Keratinocyte (primary cell): Measurements from ENCODE around the gene SLC1A2. TPM values are rescaled to one million over a fixed set of nuclear protein-coding genes. Genes with fewer than 3 reads are reported as not detected.

Experiments
- DNase-seq: peaks from one replicate; pipeline ENCODE4 v3.0.0-alpha.2; 2011; ENCODE audit warnings: low read depth, missing footprints, low spot score
- FAIRE-seq: peaks from 2 replicates; lab custom pipeline; 2011; peaks lifted over from hg19 to GRCh38; lab: Jason Lieb, UNC
- H2AFZ ChIP-seq: 2 replicates; pipeline ENCODE4 v1.6.0; 2012; ENCODE audit warnings: low read length, control low read depth, inconsistent platforms; ENCODE audit not compliant: control insufficient read depth
- H3K27ac ChIP-seq: 2 replicates; pipeline ENCODE4 v1.5.1; 2011; ENCODE audit warnings: low read length; ENCODE audit not compliant: control insufficient read depth, insufficient read depth
- H3K27me3 ChIP-seq: 3 replicates; pipeline ENCODE4 v1.6.0; 2011; ENCODE audit warnings: low read length; ENCODE audit not compliant: control insufficient read depth, insufficient read depth; ENCODE audit errors: extremely low read depth
- H3K36me3 ChIP-seq, 2 experiments: 2 replicates in 1 of 2; 3 replicates in 1 of 2; pipeline ENCODE4 v1.5.1; 2011; ENCODE audit warnings: low read length in 2 of 2, mild to moderate bottlenecking in 1 of 2; ENCODE audit not compliant: control insufficient read depth in 2 of 2, insufficient read depth in 2 of 2; ENCODE audit errors: extremely low read depth in 1 of 2
- H3K4me1 ChIP-seq: 3 replicates; pipeline ENCODE4 v1.5.1; 2011; ENCODE audit warnings: low read length; ENCODE audit not compliant: control insufficient read depth, insufficient read depth; ENCODE audit errors: extremely low read depth
- H3K4me2 ChIP-seq: 3 replicates; pipeline ENCODE4 v1.6.0; 2011; ENCODE audit warnings: low read depth, low read length; ENCODE audit not compliant: control insufficient read depth, insufficient read depth; ENCODE audit errors: extremely low read depth
- H3K4me3 ChIP-seq, 3 experiments: fragments of 200-600 bp in 1 of 3; sonication (generic) in 1 of 3; 2 replicates in 2 of 3; 3 replicates in 1 of 3; pipeline ENCODE4 v1.5.1; 2011 to 2016; ENCODE audit warnings: low read length in 3 of 3, mild to moderate bottlenecking in 3 of 3, control low read depth in 2 of 3, inconsistent platforms in 1 of 3, low read depth in 1 of 3, mixed read lengths in 1 of 3, mixed run types in 1 of 3, moderate library complexity in 1 of 3; ENCODE audit not compliant: control insufficient read depth in 2 of 3, insufficient read depth in 2 of 3; ENCODE audit errors: extremely low read depth in 1 of 3
- H3K79me2 ChIP-seq: 2 replicates; pipeline ENCODE4 v1.6.0; 2012; ENCODE audit warnings: low read length; ENCODE audit not compliant: control insufficient read depth, insufficient read depth
- H3K9ac ChIP-seq: 3 replicates; pipeline ENCODE4 v1.6.0; 2011; ENCODE audit warnings: low read length; ENCODE audit not compliant: control insufficient read depth, insufficient read depth; ENCODE audit errors: extremely low read depth
- H3K9me1 ChIP-seq: 3 replicates; pipeline ENCODE4 v1.6.0; 2011; ENCODE audit warnings: low read length; ENCODE audit not compliant: control insufficient read depth, insufficient read depth; ENCODE audit errors: extremely low read depth
- H3K9me3 ChIP-seq: 2 replicates; pipeline ENCODE4 v1.5.1; 2012; ENCODE audit warnings: low read depth, low read length; ENCODE audit not compliant: control insufficient read depth
- H4K20me1 ChIP-seq: 3 replicates; pipeline ENCODE4 v1.6.0; 2011; ENCODE audit warnings: low read length; ENCODE audit not compliant: control insufficient read depth, insufficient read depth; ENCODE audit errors: extremely low read depth
- EZH2 ChIP-seq: IDR thresholded peaks from one replicate; pipeline ENCODE4 v1.6.1; 2012; ENCODE audit warnings: inconsistent platforms, mild to moderate bottlenecking, low read length, moderate library complexity
- dilution Hi-C: fragments of 300-500 bp; cut with MboI; formaldehyde crosslinking; loops from one replicate; pipeline ENCODE4 v1.7.0; 2020; ENCODE audit warnings: low sequenced_read_pairs; ENCODE audit not compliant: extremely low pct_ligation_motif_present
- polyA plus RNA-seq, 5 experiments: library from polyadenylated mRNA; depleted of rRNA in 3 of 5; stranded (reverse) in 3 of 5; stranded (forward) in 1 of 5; unstranded in 1 of 5; fragments of >200 nt; gene quantifications; 1 replicate in 1 of 5; 2 replicates in 3 of 5; 3 replicates in 1 of 5; pipeline versions ENCODE4 v1.2.1 to v1.2.3, GENCODE V29; 2011 to 2012; ENCODE audit warnings: missing spikeins in 2 of 5, low read depth in 1 of 5, low replicate concordance in 1 of 5
- TF ChIP-seq, protein P1 (sequence below), 3 experiments: IDR thresholded peaks in 1 of 3; conservative IDR thresholded peaks in 1 of 3; optimal IDR thresholded peaks in 1 of 3; 2 replicates in 2 of 3; 3 replicates in 1 of 3; pipeline versions ENCODE3 to v1.5.1; 2011; ENCODE audit warnings: low read length in 3 of 3, mild to moderate bottlenecking in 3 of 3, moderate library complexity in 2 of 3, control low read depth in 1 of 3, inconsistent platforms in 1 of 3; ENCODE audit not compliant: insufficient read depth in 2 of 3; ENCODE audit errors: extremely low read depth in 1 of 3

The SLC1A2 gene
- polyA plus RNA-seq, 1 donor (not counting 4 experiments of a cell fraction or from before 2014, with no cell fraction given), result under 0.01 TPM

- no peak overlapping the region for H3K9ac ChIP-seq
- H3K79me2 ChIP-seq, result no peaks in the 10 kb centered on the region
- H3K4me3 ChIP-seq, result no peak overlapping the region
- no peak overlapping the region for H3K27ac ChIP-seq
- peaks cover 57% of the 10 kb centered on the region for H3K27me3 ChIP-seq
- dilution Hi-C loops, result no loop called here
- TF ChIP-seq, protein P1, sequence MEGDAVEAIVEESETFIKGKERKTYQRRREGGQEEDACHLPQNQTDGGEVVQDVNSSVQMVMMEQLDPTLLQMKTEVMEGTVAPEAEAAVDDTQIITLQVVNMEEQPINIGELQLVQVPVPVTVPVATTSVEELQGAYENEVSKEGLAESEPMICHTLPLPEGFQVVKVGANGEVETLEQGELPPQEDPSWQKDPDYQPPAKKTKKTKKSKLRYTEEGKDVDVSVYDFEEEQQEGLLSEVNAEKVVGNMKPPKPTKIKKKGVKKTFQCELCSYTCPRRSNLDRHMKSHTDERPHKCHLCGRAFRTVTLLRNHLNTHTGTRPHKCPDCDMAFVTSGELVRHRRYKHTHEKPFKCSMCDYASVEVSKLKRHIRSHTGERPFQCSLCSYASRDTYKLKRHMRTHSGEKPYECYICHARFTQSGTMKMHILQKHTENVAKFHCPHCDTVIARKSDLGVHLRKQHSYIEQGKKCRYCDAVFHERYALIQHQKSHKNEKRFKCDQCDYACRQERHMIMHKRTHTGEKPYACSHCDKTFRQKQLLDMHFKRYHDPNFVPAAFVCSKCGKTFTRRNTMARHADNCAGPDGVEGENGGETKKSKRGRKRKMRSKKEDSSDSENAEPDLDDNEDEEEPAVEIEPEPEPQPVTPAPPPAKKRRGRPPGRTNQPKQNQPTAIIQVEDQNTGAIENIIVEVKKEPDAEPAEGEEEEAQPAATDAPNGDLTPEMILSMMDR (optimal IDR thresholded peaks at IDR 0.05 in 1 of 3, IDR thresholded peaks at IDR 0.05 in 1 of 3, conservative IDR thresholded peaks at IDR 0.05 in 1 of 3; ENCODE audit: extremely low read depth in 1 of 3, insufficient read depth in 2 of 3, low read length in 3 of 3), result no peak
- TF ChIP-seq EZH2, result no peak
- FAIRE-seq, result no peak
- no peak overlapping the region for H2AFZ ChIP-seq
- no peaks in the 10 kb centered on the region for H3K4me1 ChIP-seq
- DNase-seq, result no peak
- H3K4me2 ChIP-seq, result no peak overlapping the region
- no peaks in the 10 kb centered on the region for H3K36me3 ChIP-seq
- no peaks in the 10 kb centered on the region for H3K9me3 ChIP-seq
- no peaks in the 10 kb centered on the region for H3K9me1 ChIP-seq
- no peaks in the 10 kb centered on the region for H4K20me1 ChIP-seq
These were observed 3.9 kb downstream of the SLC1A2 start for GRCh38 chr11:35415487-35415886.

DNA sequence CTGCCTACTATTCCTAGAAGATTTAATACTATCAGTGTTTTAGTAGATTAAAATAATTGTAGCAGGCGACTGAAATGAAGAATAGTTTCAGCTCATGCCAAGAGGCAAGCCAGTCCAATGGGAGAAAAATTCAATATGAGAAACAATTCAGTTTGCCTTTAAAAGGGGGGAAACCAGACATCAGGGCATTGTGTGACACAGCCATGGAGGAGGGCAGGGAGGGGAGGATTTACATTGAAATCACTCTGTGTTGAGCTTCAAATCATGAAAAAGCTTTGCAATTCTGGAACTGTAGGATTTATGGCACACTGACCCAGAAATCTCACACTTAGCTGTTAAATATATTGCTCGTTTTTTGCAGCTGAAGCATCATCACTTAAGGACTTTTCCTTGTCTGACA is 4.6 kb downstream of the SLC1A2 start:
- Histone ChIP-seq H4K20me1 (no peaks in the 10 kb centered on the region), H3K9ac (no peak overlapping the region), H3K4me1 (no peaks in the 10 kb centered on the region), H3K4me2 (no peak overlapping the region), H3K79me2 (no peaks in the 10 kb centered on the region), H3K27me3 (peaks cover 50% of the 10 kb centered on the region), H2AFZ (no peak overlapping the region), H3K27ac (no peak overlapping the region), H3K9me3 (no peaks in the 10 kb centered on the region), H3K36me3 (no peaks in the 10 kb centered on the region), H3K4me3 (no peak overlapping the region), H3K9me1 (no peaks in the 10 kb centered on the region)
- dilution Hi-C loops, result no loop called here
- TF ChIP-seq, protein P1 (optimal IDR thresholded peaks at IDR 0.05 in 1 of 3, IDR thresholded peaks at IDR 0.05 in 1 of 3, conservative IDR thresholded peaks at IDR 0.05 in 1 of 3; ENCODE audit: extremely low read depth in 1 of 3, insufficient read depth in 2 of 3, low read length in 3 of 3), result no peak
- TF ChIP-seq EZH2, result no peak
- FAIRE-seq, result no peak
- no peak for DNase-seq
